ENCODE measurements around the gene BPHL.
"Not testable (repeated sequence)": the region's sequence is repeated elsewhere in the genome, so short reads cannot be mapped to it uniquely, and the experiment has no call there.

BPHL gene

GRCh38 chr6:3157131-3157933 is 38.8 kb downstream of the BPHL start, which contains the start of gene TUBB2A:
Gene TUBB2A, minus strand, starts transcription at chr6:3157544. Its CDS starts 81 bp downstream, at chr6:3157463.
- peak; percentile 90 for DNase-seq

- peak; percentile 63 for DNase-seq
Observed at GRCh38 chr6:3159805-3160781, 41.6 kb downstream of the BPHL start.

- DNase-seq = no peak
Observed at GRCh38 chr6:3162067-3162497, 43.6 kb downstream of the BPHL start.

- DNase-seq = peak; percentile 56
Observed at GRCh38 chr6:3162565-3163247, 44.2 kb downstream of the BPHL start.

- DNase-seq = no peak
Observed at GRCh38 chr6:3163248-3163594, 44.7 kb downstream of the BPHL start.

GRCh38 chr6:3164388-3164787 is 45.9 kb downstream of the BPHL start:
- DNase-seq = no peak

- no peak for DNase-seq
Observed at GRCh38 chr6:3165631-3166534, 47.4 kb downstream of the BPHL start.

GRCh38 chr6:3166535-3167225 is 48.2 kb downstream of the BPHL start:
- not testable (repeated sequence) for DNase-seq

- not testable (repeated sequence) for DNase-seq
Observed at GRCh38 chr6:3168046-3168445, 49.5 kb downstream of the BPHL start.

- DNase-seq = not testable (repeated sequence)
Observed at GRCh38 chr6:3170676-3171075, 52.2 kb downstream of the BPHL start.

- DNase-seq = not testable (repeated sequence)
Observed at GRCh38 chr6:3171313-3172175, 53.0 kb downstream of the BPHL start.

GRCh38 chr6:3172789-3173188 is 54.3 kb downstream of the BPHL start:
- not testable (repeated sequence) for DNase-seq

GRCh38 chr6:3173636-3174089 is 55.2 kb downstream of the BPHL start:
- DNase-seq = not testable (repeated sequence)

GRCh38 chr6:3175715-3176402 is 57.3 kb downstream of the BPHL start:
- no peak for DNase-seq

- no peak for DNase-seq
Observed at GRCh38 chr6:3176562-3177355, 58.2 kb downstream of the BPHL start.

GRCh38 chr6:3178666-3179065 is 60.2 kb downstream of the BPHL start:
- not testable (repeated sequence) for DNase-seq

- DNase-seq = not testable (repeated sequence)
Observed at GRCh38 chr6:3179945-3180344, 61.4 kb downstream of the BPHL start.

- no peak for DNase-seq
Observed at GRCh38 chr6:3181105-3181504, 62.6 kb downstream of the BPHL start.

Data from T-helper 9 cell (primary cell).